OCI-LY3 (cell line): ENCODE results near the gene ZC3H4.

Source experiments
- H2AFZ ChIP-seq: fragments of 200-600, 300-600 bp; shearing (Covaris generic); 2 replicates; pipeline ENCODE4 v1.6.0; 2014; ENCODE audit warnings: antibody characterized with exemption, low read depth, low read length
- H3K27ac ChIP-seq: fragments of 200-600, 300-600 bp; sonication (generic); 2 replicates; pipeline ENCODE4 v1.5.1; 2014; ENCODE audit warnings: mild to moderate bottlenecking, low read length, moderate library complexity, mixed read lengths
- H3K27me3 ChIP-seq: fragments of 200-600, 300-600 bp; sonication (generic); 2 replicates; pipeline ENCODE4 v1.6.1; 2014; ENCODE audit warnings: low read depth, low read length, mixed read lengths
- H3K36me3 ChIP-seq: fragments of 200-600, 300-600 bp; sonication (generic); replicated peaks from 2 replicates; pipeline ENCODE3; 2014; ENCODE audit warnings: low read depth, low read length, mixed read lengths
- H3K4me1 ChIP-seq: fragments of 300-600, 200-600 bp; sonication (generic); 2 replicates; pipeline ENCODE4 v1.6.1; 2014; ENCODE audit warnings: low read length, mixed read lengths
- H3K4me2 ChIP-seq: fragments of 200-600, 300-600 bp; sonication (generic); 2 replicates; pipeline ENCODE4 v1.6.1; 2014; ENCODE audit warnings: low read length, mixed read lengths
- H3K4me3 ChIP-seq: fragments of 300-600, 200-600 bp; sonication (generic); 2 replicates; pipeline ENCODE4 v1.5.1; 2014; ENCODE audit warnings: antibody characterized with exemption, mild to moderate bottlenecking, low read length, moderate library complexity
- H3K79me2 ChIP-seq: fragments of 300-600, 200-600 bp; shearing (Covaris generic); 2 replicates; pipeline ENCODE4 v1.6.1; 2014; ENCODE audit warnings: mild to moderate bottlenecking, low read length, mixed read lengths
- H3K9ac ChIP-seq: fragments of 300-600, 200-600 bp; shearing (Covaris generic); 2 replicates; pipeline ENCODE4 v1.6.0; 2014; ENCODE audit warnings: mild to moderate bottlenecking, low read length, moderate library complexity
- H3K9me3 ChIP-seq: fragments of 200-600, 300-600 bp; shearing (Covaris generic); 2 replicates; pipeline ENCODE4 v1.6.1; 2014; ENCODE audit warnings: low read length, mixed read lengths; ENCODE audit not compliant: insufficient read depth
- H4K20me1 ChIP-seq: fragments of 200-600, 300-600 bp; sonication (generic); 2 replicates; pipeline ENCODE4 v1.6.1; 2016; ENCODE audit warnings: low read length, mixed read lengths; ENCODE audit not compliant: insufficient read depth
- CTCF ChIP-seq: fragments of 200-600, 300-600 bp; sonication (generic); IDR thresholded peaks from 2 replicates; pipeline ENCODE4 v1.5.1; 2014; ENCODE audit warnings: antibody characterized with exemption, low read length, low read depth
- EZH2phosphoT487 ChIP-seq: fragments of 200-600 bp; shearing (Covaris generic); IDR thresholded peaks from 2 replicates; pipeline ENCODE4 v1.6.1; 2018; ENCODE audit warnings: antibody characterized with exemption, mixed run types, low read depth

The ZC3H4 gene

GRCh38 chr19:47153266-47153665 is 39.7 kb upstream of the ZC3H4 start:
- Histone ChIP-seq H3K79me2 (peaks cover 70% of the 10 kb centered on the region), H3K4me1 (peaks cover 25% of the 10 kb centered on the region), H3K4me2 (no peak overlapping the region)

GRCh38 chr19:47152632-47153031 is 39.1 kb upstream of the ZC3H4 start:
- peaks cover 65% of the 10 kb centered on the region for H3K36me3 ChIP-seq
- TF ChIP-seq EZH2phosphoT487 = no peak
- no peak for TF ChIP-seq CTCF
- no peaks in the 10 kb centered on the region for H3K9me3 ChIP-seq
- peaks cover 68% of the 10 kb centered on the region for H3K79me2 ChIP-seq
- no peak overlapping the region for H3K4me3 ChIP-seq
- peaks cover 19% of the 10 kb centered on the region for H3K4me1 ChIP-seq
- no peak overlapping the region for H2AFZ ChIP-seq
- no peak overlapping the region for H3K9ac ChIP-seq
- H4K20me1 ChIP-seq = peaks cover 21% of the 10 kb centered on the region
- H3K27me3 ChIP-seq = no peaks in the 10 kb centered on the region
- no peak overlapping the region for H3K4me2 ChIP-seq
- H3K27ac ChIP-seq = no peak overlapping the region

More at GRCh38 chr19:47153266-47153665, 39.7 kb upstream of the ZC3H4 start:
- H4K20me1 ChIP-seq = peaks cover 19% of the 10 kb centered on the region
- H3K27ac ChIP-seq = no peak overlapping the region
- H3K27me3 ChIP-seq = no peaks in the 10 kb centered on the region
- H3K36me3 ChIP-seq = peaks cover 65% of the 10 kb centered on the region
- H3K9me3 ChIP-seq = no peaks in the 10 kb centered on the region
- TF ChIP-seq EZH2phosphoT487 (no peak), CTCF (no peak)
- no peak overlapping the region for H3K9ac ChIP-seq
- H2AFZ ChIP-seq = no peak overlapping the region
- H3K4me3 ChIP-seq = no peak overlapping the region

- Histone ChIP-seq H3K27me3 (no peaks in the 10 kb centered on the region), H2AFZ (no peak overlapping the region), H3K4me3 (no peak overlapping the region), H3K4me1 (peaks cover 14% of the 10 kb centered on the region), H3K36me3 (peaks cover 61% of the 10 kb centered on the region), H3K9me3 (no peaks in the 10 kb centered on the region), H3K4me2 (no peak overlapping the region), H4K20me1 (peaks cover 16% of the 10 kb centered on the region), H3K27ac (no peak overlapping the region), H3K9ac (no peak overlapping the region), H3K79me2 (peaks cover 66% of the 10 kb centered on the region)
- TF ChIP-seq EZH2phosphoT487 = no peak
- TF ChIP-seq CTCF = no peak
Observed at GRCh38 chr19:47152205-47152604, 38.6 kb upstream of the ZC3H4 start.

GRCh38 chr19:47151627-47152026 is 38.1 kb upstream of the ZC3H4 start:
- Histone ChIP-seq H2AFZ (no peak overlapping the region), H3K79me2 (peaks cover 67% of the 10 kb centered on the region), H3K27ac (no peak overlapping the region), H3K4me3 (no peak overlapping the region), H3K36me3 (peaks cover 63% of the 10 kb centered on the region), H3K9ac (no peak overlapping the region), H3K27me3 (no peaks in the 10 kb centered on the region), H3K9me3 (no peaks in the 10 kb centered on the region), H3K4me1 (peaks cover 9% of the 10 kb centered on the region), H3K4me2 (no peak overlapping the region), H4K20me1 (peaks cover 15% of the 10 kb centered on the region)
- TF ChIP-seq CTCF (no peak), EZH2phosphoT487 (no peak)
